Uterus (tissue), 2 donors: Measurements from ENCODE around the gene TTC34.

Experiments used
- CTCF ChIP-seq, 4 experiments: fragments of 200-600 bp in 2 of 4; fragments of 450-650 bp in 2 of 4; sonication (generic) in 2 of 4; IDR thresholded peaks; one replicate each; pipeline ENCODE4 v1.5.1; 2016 to 2019; ENCODE audit warnings: antibody characterized with exemption in 4 of 4, mild to moderate bottlenecking in 2 of 4, moderate library complexity in 1 of 4
- POLR2A ChIP-seq, 2 donors: fragments of 450-650 bp; IDR thresholded peaks; one replicate each; pipeline ENCODE4 v1.6.1; 2016; ENCODE audit warnings: antibody characterized with exemption in 2 of 2, mild to moderate bottlenecking in 1 of 2, moderate library complexity in 1 of 2

GRCh38 chr1:2642131-2642559, 159.3 kb downstream of the TTC34 start:
- TF ChIP-seq POLR2A (IDR thresholded peaks at IDR 0.05), result no peak
- TF ChIP-seq CTCF (IDR thresholded peaks at IDR 0.05), result no peak
